ENCODE data around the gene TMEM175.

Gene TMEM175

GRCh38 chr4:1001561-1002130 is 69.4 kb downstream of the TMEM175 start:
- TF ChIP-seq CTCF (IDR thresholded peaks at IDR 0.05; ENCODE audit: control extremely low read depth, extremely low read depth, low read depth, missing control alignments), result no peak
- DNase-seq (ENCODE audit: extremely low spot score), result no peak
- CTCF ChIA-PET, result no interaction called here
- POLR2A ChIA-PET, result no interaction called here

- DNase-seq (ENCODE audit: extremely low spot score), result no peak
- ChIA-PET POLR2A (no interaction called here), CTCF (no interaction called here)
- TF ChIP-seq CTCF (IDR thresholded peaks at IDR 0.05; ENCODE audit: control extremely low read depth, extremely low read depth, low read depth, missing control alignments), result no peak
Observed at GRCh38 chr4:1002131-1002630, 69.9 kb downstream of the TMEM175 start.

- no peak for DNase-seq (ENCODE audit: extremely low spot score)
- CTCF ChIA-PET, result no interaction called here
- TF ChIP-seq CTCF (IDR thresholded peaks at IDR 0.05; ENCODE audit: control extremely low read depth, extremely low read depth, low read depth, missing control alignments), result no peak
- POLR2A ChIA-PET, result interaction anchor here (0.5 kb wide), 1 partner anchor 255 kb away, joined by 3 read pairs; no protein-coding TSS in a partner anchor
Observed at GRCh38 chr4:1002631-1003251, 70.5 kb downstream of the TMEM175 start.

GRCh38 chr4:1003271-1004070 is 71.2 kb downstream of the TMEM175 start:
- ChIA-PET POLR2A (interaction anchor here (0.5 kb wide), 1 partner anchor 255 kb away, joined by 3 read pairs; no protein-coding TSS in a partner anchor), CTCF (no interaction called here)
- no peak for TF ChIP-seq CTCF (IDR thresholded peaks at IDR 0.05; ENCODE audit: control extremely low read depth, extremely low read depth, low read depth, missing control alignments)

GRCh38 chr4:1004071-1004418 is 71.8 kb downstream of the TMEM175 start:
- ChIA-PET POLR2A (no interaction called here), CTCF (interaction anchor here (2.5 kb wide), 1 partner anchor 17 kb away, joined by 9 read pairs; the partner anchor contains the start of gene IDUA)
- no peak for TF ChIP-seq CTCF (IDR thresholded peaks at IDR 0.05; ENCODE audit: control extremely low read depth, extremely low read depth, low read depth, missing control alignments)

More at GRCh38 chr4:1003271-1004070, 71.2 kb downstream of the TMEM175 start:
- no peak for DNase-seq (ENCODE audit: extremely low spot score)

More at GRCh38 chr4:1004071-1004418, 71.8 kb downstream of the TMEM175 start:
- DNase-seq (ENCODE audit: extremely low spot score), result no peak
